PC-3 (cell line): Measurements from ENCODE around the gene IFNGR2. TPM values are rescaled to one million over a fixed set of nuclear protein-coding genes. Genes with fewer than 3 reads are reported as not detected.
"Not testable (repeated sequence)": the region's sequence is repeated elsewhere in the genome, so short reads cannot be mapped to it uniquely, and the experiment has no call there.

Experiments
- ATAC-seq: fragments of 200-7000 bp; cut with Tn5 transposase; 2 replicates; pipeline ENCODE4 v1.9.1; 2020; ENCODE audit warnings: mild to moderate bottlenecking, moderate library complexity
- BruUV-seq: library from RNA; stranded (reverse); fragments of 400-500 nt; replicated peaks from 2 replicates; lab custom pipeline; 2021; lab: Mats Ljungman, UMichigan
- CTCF ChIA-PET: fragments of 300-600 bp; sonication (Branson Sonifier 250); formaldehyde crosslinking; loops from one replicate; lab custom pipeline; 2022; ENCODE audit warnings: antibody characterized with exemption; lab: Charles Lee
- POLR2A ChIA-PET: fragments of 300-600 bp; sonication (Branson Sonifier 250); formaldehyde crosslinking; loops from one replicate; lab custom pipeline; 2022; ENCODE audit warnings: antibody characterized with exemption; ENCODE audit not compliant: unreplicated experiment; lab: Charles Lee
- DNase-seq: peaks from one replicate; pipeline ENCODE4 v3.0.0-alpha.2; 2015
- H2AFZ ChIP-seq: fragments of 300-600 bp; sonication (generic); 2 replicates; pipeline ENCODE4 v1.6.0; 2016; ENCODE audit warnings: antibody characterized with exemption, low read length
- H3F3A ChIP-seq: fragments of 300-600 bp; sonication (generic); one replicate; pipeline ENCODE4 v1.6.0; 2017; ENCODE audit warnings: antibody characterized with exemption, low read length, control low read depth, mild to moderate bottlenecking; ENCODE audit not compliant: unreplicated experiment
- H3K27ac ChIP-seq: fragments of 300-600 bp; sonication (generic); 2 replicates; pipeline ENCODE4 v1.5.1; 2016; ENCODE audit warnings: mild to moderate bottlenecking, low read length
- H3K27me3 ChIP-seq: fragments of 300-600 bp; sonication (generic); 2 replicates; pipeline ENCODE4 v1.6.1; 2016; ENCODE audit warnings: low read length, mixed read lengths
- H3K36me3 ChIP-seq: fragments of 300-600 bp; sonication (generic); 2 replicates; pipeline ENCODE4 v1.6.1; 2016; ENCODE audit warnings: low read depth, mixed run types, low read length, mixed read lengths
- H3K4me1 ChIP-seq: fragments of 300-600 bp; sonication (generic); 2 replicates; pipeline ENCODE4 v1.5.1; 2016; ENCODE audit warnings: low read length; ENCODE audit not compliant: insufficient read depth
- H3K4me2 ChIP-seq: fragments of 300-600 bp; sonication (generic); 2 replicates; pipeline ENCODE4 v1.6.0; 2016; ENCODE audit warnings: low read length
- H3K4me3 ChIP-seq: fragments of 300-600 bp; sonication (generic); 2 replicates; pipeline ENCODE4 v1.5.1; 2016; ENCODE audit warnings: mild to moderate bottlenecking, low read length, mixed read lengths
- H3K79me2 ChIP-seq: fragments of 300-600 bp; sonication (generic); 2 replicates; pipeline ENCODE4 v1.6.1; 2017; ENCODE audit warnings: low read length, mixed read lengths
- H3K9ac ChIP-seq: fragments of 300-600 bp; sonication (generic); 2 replicates; pipeline ENCODE4 v1.6.0; 2016; ENCODE audit warnings: mild to moderate bottlenecking, low read length
- H3K9me2 ChIP-seq: fragments of 300-600 bp; sonication (generic); replicated peaks from 2 replicates; pipeline ENCODE4 v1.6.1; 2016; ENCODE audit warnings: mixed run types, low read length, mixed read lengths
- H3K9me3 ChIP-seq: fragments of 300-600 bp; sonication (generic); 2 replicates; pipeline ENCODE4 v1.6.1; 2016; ENCODE audit warnings: low read length, mixed read lengths
- H4K20me1 ChIP-seq: fragments of 300-600 bp; sonication (generic); 2 replicates; pipeline ENCODE4 v1.6.1; 2016; ENCODE audit warnings: low read length, mixed read lengths
- EZH2 ChIP-seq: fragments of 300-600 bp; sonication (generic); IDR thresholded peaks from one replicate; pipeline ENCODE4 v1.6.1; 2017; ENCODE audit warnings: antibody characterized with exemption, mild to moderate bottlenecking, low read length; ENCODE audit not compliant: unreplicated experiment
- EZH2phosphoT487 ChIP-seq: fragments of 300-600 bp; sonication (generic); IDR thresholded peaks from 2 replicates; pipeline ENCODE4 v1.6.1; 2018; ENCODE audit warnings: mild to moderate bottlenecking, antibody characterized with exemption, low read length, borderline replicate concordance
- intact Hi-C: fragments of 100-400 bp; cut with micrococcal nuclease; formaldehyde crosslinking; loops from 2 replicates; pipeline ENCODE4 v1.9.0; 2023
- total RNA-seq: library from RNA; depleted of rRNA; stranded (reverse); fragments of >200 nt; gene quantifications from 2 replicates; pipeline ENCODE4 v1.2.3, GENCODE V29; 2014
- TF ChIP-seq, protein P1 (sequence below): fragments of 300-600 bp; sonication (generic); conservative IDR thresholded peaks from 2 replicates; pipeline ENCODE4 v1.5.1; 2017; ENCODE audit warnings: antibody characterized with exemption, low read depth, mild to moderate bottlenecking, low read length

IFNGR2 gene
- total RNA-seq, 1 experiment from 2014 or later = 37.8 TPM

DNA sequence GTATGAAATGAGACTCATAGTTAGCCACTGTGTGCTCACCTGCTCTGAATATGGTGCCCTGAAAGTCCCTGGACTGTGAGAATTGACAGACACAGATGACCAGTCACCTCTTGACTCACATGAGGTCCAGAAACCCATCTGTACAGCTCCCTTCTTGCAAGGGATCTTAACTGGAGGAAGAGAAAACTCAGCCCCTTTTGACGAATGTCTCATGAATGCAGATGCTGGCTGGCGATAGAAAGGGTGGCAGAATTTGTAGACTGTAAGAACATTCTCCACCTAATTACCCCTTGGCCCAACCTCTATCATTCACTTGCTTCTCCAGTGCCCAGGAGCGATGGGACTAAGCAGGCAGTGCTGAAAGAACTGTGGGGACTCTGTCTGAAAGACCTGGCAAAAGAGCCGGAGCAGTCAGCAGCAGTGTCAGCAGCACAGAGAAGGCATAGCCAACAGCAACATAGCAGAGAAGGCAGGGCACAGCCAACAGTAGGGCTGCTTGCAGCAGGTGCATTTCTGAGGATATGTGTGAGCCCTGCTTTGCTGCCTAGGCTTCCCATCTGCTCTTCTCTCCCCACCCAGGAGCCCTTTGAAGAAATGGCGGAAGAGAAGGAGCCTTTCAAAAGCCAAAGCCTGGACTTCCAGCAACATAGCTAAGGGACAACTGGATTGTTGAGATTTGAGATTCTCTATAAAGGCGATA lies 25.8 kb upstream of the IFNGR2 start:
- H3K4me1 ChIP-seq = peaks cover 50% of the 10 kb centered on the region

DNA sequence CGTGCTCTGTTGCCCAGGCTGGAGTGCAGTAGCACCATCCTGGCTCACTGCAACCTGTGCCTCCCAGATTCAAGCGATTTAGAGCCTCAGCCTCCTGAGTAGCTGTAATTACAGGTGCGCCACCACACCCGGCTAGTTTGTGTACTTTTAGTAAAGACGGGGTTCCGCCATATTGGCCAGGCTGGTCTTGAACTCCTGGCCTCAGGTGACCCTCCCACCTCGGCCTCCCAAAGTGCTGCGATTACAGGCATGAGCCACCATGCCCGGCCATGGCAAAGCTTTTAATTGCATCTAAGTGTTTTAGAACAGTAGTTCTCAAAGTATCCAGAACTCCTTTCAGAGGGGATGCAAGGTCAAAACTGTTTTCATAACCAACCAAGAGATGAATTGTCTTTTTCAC lies 25.1 kb upstream of the IFNGR2 start:
- no TSS peak for BruUV-seq
- ATAC-seq (no peak), DNase-seq (no peak)
- ChIA-PET POLR2A (no interaction called here), CTCF (interaction anchor here (1.1 kb wide), 1 partner anchor 17 kb away, joined by 3 read pairs; no protein-coding TSS in a partner anchor)
- peaks cover 57% of the 10 kb centered on the region for H3K4me1 ChIP-seq
- no peak overlapping the region for H3K27ac ChIP-seq
- intact Hi-C loops = no loop called here
- H3K36me3 ChIP-seq = no peaks in the 10 kb centered on the region
- H4K20me1 ChIP-seq = no peaks in the 10 kb centered on the region
- peaks cover 11% of the 10 kb centered on the region for H3F3A ChIP-seq
- H3K4me2 ChIP-seq = no peak overlapping the region
- H3K27me3 ChIP-seq = no peaks in the 10 kb centered on the region
- TF ChIP-seq EZH2 = no peak
- TF ChIP-seq, protein P1, sequence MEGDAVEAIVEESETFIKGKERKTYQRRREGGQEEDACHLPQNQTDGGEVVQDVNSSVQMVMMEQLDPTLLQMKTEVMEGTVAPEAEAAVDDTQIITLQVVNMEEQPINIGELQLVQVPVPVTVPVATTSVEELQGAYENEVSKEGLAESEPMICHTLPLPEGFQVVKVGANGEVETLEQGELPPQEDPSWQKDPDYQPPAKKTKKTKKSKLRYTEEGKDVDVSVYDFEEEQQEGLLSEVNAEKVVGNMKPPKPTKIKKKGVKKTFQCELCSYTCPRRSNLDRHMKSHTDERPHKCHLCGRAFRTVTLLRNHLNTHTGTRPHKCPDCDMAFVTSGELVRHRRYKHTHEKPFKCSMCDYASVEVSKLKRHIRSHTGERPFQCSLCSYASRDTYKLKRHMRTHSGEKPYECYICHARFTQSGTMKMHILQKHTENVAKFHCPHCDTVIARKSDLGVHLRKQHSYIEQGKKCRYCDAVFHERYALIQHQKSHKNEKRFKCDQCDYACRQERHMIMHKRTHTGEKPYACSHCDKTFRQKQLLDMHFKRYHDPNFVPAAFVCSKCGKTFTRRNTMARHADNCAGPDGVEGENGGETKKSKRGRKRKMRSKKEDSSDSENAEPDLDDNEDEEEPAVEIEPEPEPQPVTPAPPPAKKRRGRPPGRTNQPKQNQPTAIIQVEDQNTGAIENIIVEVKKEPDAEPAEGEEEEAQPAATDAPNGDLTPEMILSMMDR = no peak
- TF ChIP-seq EZH2phosphoT487 = no peak
- H3K9me3 ChIP-seq = no peaks in the 10 kb centered on the region
- H2AFZ ChIP-seq = no peak overlapping the region
- no peaks in the 10 kb centered on the region for H3K9me2 ChIP-seq
- no peak overlapping the region for H3K9ac ChIP-seq
- H3K4me3 ChIP-seq = no peak overlapping the region
- H3K79me2 ChIP-seq = no peaks in the 10 kb centered on the region

More for the DNA sequence above, 25.8 kb upstream of the IFNGR2 start:
- Histone ChIP-seq H3K4me3 (no peak overlapping the region), H3K27ac (no peak overlapping the region), H3K79me2 (no peaks in the 10 kb centered on the region), H3K9me3 (no peaks in the 10 kb centered on the region), H4K20me1 (no peaks in the 10 kb centered on the region), H3K9me2 (no peaks in the 10 kb centered on the region), H3K36me3 (no peaks in the 10 kb centered on the region), H3K4me2 (no peak overlapping the region), H3K9ac (no peak overlapping the region), H3K27me3 (no peaks in the 10 kb centered on the region), H3F3A (peaks cover 11% of the 10 kb centered on the region), H2AFZ (no peak overlapping the region)
- CTCF ChIA-PET = interaction anchor here (1.1 kb wide), 1 partner anchor 16 kb away, joined by 3 read pairs; no protein-coding TSS in a partner anchor
- no peak for ATAC-seq
- no peak for TF ChIP-seq EZH2phosphoT487
- no peak for TF ChIP-seq EZH2
- TF ChIP-seq, protein P1 = no peak
- no peak for DNase-seq
- intact Hi-C loops = no loop called here
- POLR2A ChIA-PET = no interaction called here
- BruUV-seq = no TSS peak

DNA sequence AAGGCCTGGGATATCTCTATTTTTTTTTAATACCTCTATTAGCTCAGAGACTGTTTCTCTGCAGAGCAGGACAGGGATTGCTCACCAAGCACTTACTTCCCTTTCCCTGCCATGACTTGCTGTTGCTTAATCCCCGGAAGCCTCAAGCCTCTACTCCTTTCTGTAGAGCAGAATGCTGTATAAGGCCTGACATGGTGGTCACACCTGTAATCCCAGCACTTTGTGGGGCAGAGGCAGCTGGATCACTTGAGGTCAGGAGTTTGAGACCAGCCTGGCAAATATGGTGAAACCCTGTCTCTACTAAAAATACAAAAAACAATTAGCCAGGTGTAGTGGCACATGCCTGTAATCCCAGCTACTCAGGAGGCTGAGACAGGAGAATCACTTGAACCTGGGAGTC lies 23.3 kb upstream of the IFNGR2 start:
- intact Hi-C loops = loop anchor here (2.0 to 5.0 kb wide), 2 partner anchors 25 to 162 kb away; partner anchors contain the start of genes GART and SON
- H3K4me3 ChIP-seq = not testable (repeated sequence)
- ATAC-seq = peak; percentile 48

More for the DNA sequence above, 23.3 kb upstream of the IFNGR2 start:
- H3F3A ChIP-seq, H3K9me2 ChIP-seq, H3K36me3 ChIP-seq, H3K27me3 ChIP-seq, H3K79me2 ChIP-seq, POLR2A ChIA-PET, H4K20me1 ChIP-seq, H2AFZ ChIP-seq, H3K9me3 ChIP-seq: not testable (repeated sequence)
- Histone ChIP-seq H3K27ac (peak overlapping the region; percentile 95), H3K9ac (peak overlapping the region; percentile 85), H3K4me2 (peak overlapping the region; percentile 50), H3K4me1 (peaks cover 47% of the 10 kb centered on the region)
- peak; percentile 76 for DNase-seq
- TSS peak; percentile 96 for BruUV-seq
- CTCF ChIA-PET = interaction anchor here (1.5 kb wide), 1 partner anchor 65 kb away, joined by 5 read pairs; no protein-coding TSS in a partner anchor
